ENCODE data around the gene GIMAP8.

GIMAP8 gene

GRCh38 chr7:150450491-150451001 is at the start of gene GIMAP8:
TSS of gene GIMAP8 (plus strand) at chr7:150450630. CDS start at chr7:150466699, 16,069 bp downstream.
- DNase-seq, result peak; percentile 61

- DNase-seq, result no peak
Observed at GRCh38 chr7:150400788-150401423, 49.5 kb upstream of the GIMAP8 start.

GRCh38 chr7:150401424-150401790 is 49.0 kb upstream of the GIMAP8 start:
- no peak for DNase-seq

GRCh38 chr7:150401861-150402631 is 48.4 kb upstream of the GIMAP8 start:
- no peak for DNase-seq

GRCh38 chr7:150402671-150403321 is 47.6 kb upstream of the GIMAP8 start:
- DNase-seq, result no peak

GRCh38 chr7:150403376-150404171 is 46.9 kb upstream of the GIMAP8 start:
- no peak for DNase-seq

GRCh38 chr7:150404172-150404804 is 46.1 kb upstream of the GIMAP8 start:
- DNase-seq, result no peak

GRCh38 chr7:150404805-150405583 is 45.4 kb upstream of the GIMAP8 start:
- DNase-seq, result peak; percentile 88

- peak; percentile 56 for DNase-seq
Observed at GRCh38 chr7:150405584-150406311, 44.7 kb upstream of the GIMAP8 start.

- DNase-seq, result peak; percentile 20
Observed at GRCh38 chr7:150406312-150406566, 44.2 kb upstream of the GIMAP8 start.

- peak; percentile 81 for DNase-seq
Observed at GRCh38 chr7:150406567-150407421, 43.6 kb upstream of the GIMAP8 start.

GRCh38 chr7:150407588-150408392 is 42.6 kb upstream of the GIMAP8 start:
- no peak for DNase-seq

- no peak for DNase-seq
Observed at GRCh38 chr7:150408393-150409299, 41.8 kb upstream of the GIMAP8 start.

GRCh38 chr7:150409300-150410030 is 41.0 kb upstream of the GIMAP8 start:
- no peak for DNase-seq

- DNase-seq, result no peak
Observed at GRCh38 chr7:150410131-150410530, 40.3 kb upstream of the GIMAP8 start.

GRCh38 chr7:150410680-150411346 is 39.6 kb upstream of the GIMAP8 start:
- DNase-seq, result no peak

GRCh38 chr7:150411606-150412005 is 38.8 kb upstream of the GIMAP8 start:
- no peak for DNase-seq

Data from activated CD4-positive, alpha-beta T cell treated with anti-CD3 and anti-CD28 coated beads, Interleukin-10, Interleukin-2, amounts not matched to agents 100 ng/mL and 50 ng/mL, durations not matched to agents 16 hours and 8 hours (primary cell).